WTC11 (cell line): ENCODE data around the gene ADAMTS2.

ENCODE experiments used
- CTCF ChIP-seq: fragments of 200-600 bp; IDR thresholded peaks from 2 replicates; pipeline ENCODE4 v1.8.0; 2022; ENCODE audit warnings: antibody characterized with exemption
- SP1 ChIP-seq: sonication (generic); formaldehyde crosslinking; conservative IDR thresholded peaks from 2 replicates; pipeline ENCODE4 v1.8.1; 2022; ENCODE audit warnings: missing genetic modification reagents

- TF ChIP-seq CTCF = no peak
- no peak for TF ChIP-seq SP1 (CRISPR knock-in tag)
Measured at GRCh38 chr5:179186801-179187200, 158.5 kb downstream of the ADAMTS2 start.
